ENCODE data around the gene RIPOR2.
A peak's percentile ranks its signal among the peaks of the same experiment; 100 is the strongest.
"Not testable (repeated sequence)": the region's sequence is repeated elsewhere in the genome, so short reads cannot be mapped to it uniquely, and the experiment has no call there.

Gene RIPOR2

GRCh38 chr6:24890471-24890870, 45.3 kb downstream of the RIPOR2 start:
- H3K27ac Mint-ChIP-seq (ENCODE audit: low read depth) = peak overlapping the region; percentile 84
- DNase-seq (ENCODE audit: low spot score in 2 of 2) (no peak), ATAC-seq (replicated peaks; ENCODE audit: extremely low read depth, poor library complexity, severe bottlenecking) (no peak)
- H3K4me1 Mint-ChIP-seq = peaks cover 85% of the 10 kb centered on the region
- peaks cover 38% of the 10 kb centered on the region for H3K36me3 Mint-ChIP-seq (ENCODE audit: insufficient read depth)
- no peaks in the 10 kb centered on the region for H3K27me3 Mint-ChIP-seq
- no peak overlapping the region for H3K4me3 Mint-ChIP-seq
- no peaks in the 10 kb centered on the region for H3K9me3 Mint-ChIP-seq

GRCh38 chr6:24888715-24889370, 46.9 kb downstream of the RIPOR2 start:
- H3K4me3 Mint-ChIP-seq = peak overlapping the region; percentile 11
- H3K36me3 Mint-ChIP-seq (ENCODE audit: insufficient read depth) = peaks cover 38% of the 10 kb centered on the region
- no peak overlapping the region for H3K27ac Mint-ChIP-seq (ENCODE audit: low read depth)
- ATAC-seq (replicated peaks; ENCODE audit: extremely low read depth, poor library complexity, severe bottlenecking) (no peak), DNase-seq (ENCODE audit: low spot score in 2 of 2) (no peak)
- peaks cover 86% of the 10 kb centered on the region for H3K4me1 Mint-ChIP-seq
- no peaks in the 10 kb centered on the region for H3K9me3 Mint-ChIP-seq
- no peaks in the 10 kb centered on the region for H3K27me3 Mint-ChIP-seq

GRCh38 chr6:24887545-24888140, 48.1 kb downstream of the RIPOR2 start:
- Mint-ChIP-seq H3K27ac (ENCODE audit: low read depth) (peak overlapping the region; percentile 38), H3K4me3 (peak overlapping the region; percentile 23), H3K36me3 (ENCODE audit: insufficient read depth) (peaks cover 43% of the 10 kb centered on the region), H3K9me3 (no peaks in the 10 kb centered on the region), H3K4me1 (peaks cover 86% of the 10 kb centered on the region), H3K27me3 (no peaks in the 10 kb centered on the region)
- DNase-seq (ENCODE audit: low spot score in 2 of 2) (no peak), ATAC-seq (replicated peaks; ENCODE audit: extremely low read depth, poor library complexity, severe bottlenecking) (no peak)

GRCh38 chr6:24883618-24884017, 52.1 kb downstream of the RIPOR2 start:
- Mint-ChIP-seq H3K27ac (ENCODE audit: low read depth) (peak overlapping the region; percentile 71), H3K27me3 (no peaks in the 10 kb centered on the region), H3K4me1 (peaks cover 89% of the 10 kb centered on the region), H3K36me3 (ENCODE audit: insufficient read depth) (peaks cover 65% of the 10 kb centered on the region), H3K9me3 (no peaks in the 10 kb centered on the region), H3K4me3 (peak overlapping the region; percentile 51)
- DNase-seq (ENCODE audit: low spot score in 2 of 2) = no peak
- peak; percentile 38 for ATAC-seq (replicated peaks; ENCODE audit: extremely low read depth, poor library complexity, severe bottlenecking)

GRCh38 chr6:24882835-24883555, 52.8 kb downstream of the RIPOR2 start:
- peaks cover 94% of the 10 kb centered on the region for H3K4me1 Mint-ChIP-seq
- DNase-seq (ENCODE audit: low spot score in 2 of 2) = no peak
- H3K9me3 Mint-ChIP-seq = no peaks in the 10 kb centered on the region
- H3K36me3 Mint-ChIP-seq (ENCODE audit: insufficient read depth) = peaks cover 68% of the 10 kb centered on the region
- no peak for ATAC-seq (replicated peaks; ENCODE audit: extremely low read depth, poor library complexity, severe bottlenecking)
- H3K4me3 Mint-ChIP-seq = peak overlapping the region; percentile 51
- H3K27ac Mint-ChIP-seq (ENCODE audit: low read depth) = peak overlapping the region; percentile 71
- H3K27me3 Mint-ChIP-seq = no peaks in the 10 kb centered on the region

GRCh38 chr6:24882295-24882694, 53.5 kb downstream of the RIPOR2 start:
- peak overlapping the region; percentile 51 for H3K4me3 Mint-ChIP-seq
- DNase-seq (ENCODE audit: low spot score in 2 of 2) = no peak
- peaks cover 94% of the 10 kb centered on the region for H3K4me1 Mint-ChIP-seq
- peaks cover 69% of the 10 kb centered on the region for H3K36me3 Mint-ChIP-seq (ENCODE audit: insufficient read depth)
- peaks cover 6% of the 10 kb centered on the region for H3K9me3 Mint-ChIP-seq
- H3K27me3 Mint-ChIP-seq = no peaks in the 10 kb centered on the region
- peak overlapping the region; percentile 88 for H3K27ac Mint-ChIP-seq (ENCODE audit: low read depth)
- no peak for ATAC-seq (replicated peaks; ENCODE audit: extremely low read depth, poor library complexity, severe bottlenecking)

GRCh38 chr6:24881376-24881775, 54.4 kb downstream of the RIPOR2 start:
- peaks cover 94% of the 10 kb centered on the region for H3K4me1 Mint-ChIP-seq
- no peak for ATAC-seq (replicated peaks; ENCODE audit: extremely low read depth, poor library complexity, severe bottlenecking)
- peaks cover 7% of the 10 kb centered on the region for H3K9me3 Mint-ChIP-seq
- no peaks in the 10 kb centered on the region for H3K27me3 Mint-ChIP-seq
- DNase-seq (ENCODE audit: low spot score in 2 of 2) = no peak
- H3K4me3 Mint-ChIP-seq = peak overlapping the region; percentile 14
- H3K36me3 Mint-ChIP-seq (ENCODE audit: insufficient read depth) = peaks cover 74% of the 10 kb centered on the region
- peak overlapping the region; percentile 88 for H3K27ac Mint-ChIP-seq (ENCODE audit: low read depth)

- no peaks in the 10 kb centered on the region for H3K27me3 Mint-ChIP-seq
- H3K27ac Mint-ChIP-seq (ENCODE audit: low read depth) = peak overlapping the region; percentile 88
- no peak for DNase-seq (ENCODE audit: low spot score in 2 of 2)
- H3K36me3 Mint-ChIP-seq (ENCODE audit: insufficient read depth) = peaks cover 74% of the 10 kb centered on the region
- H3K4me1 Mint-ChIP-seq = peaks cover 95% of the 10 kb centered on the region
- peaks cover 7% of the 10 kb centered on the region for H3K9me3 Mint-ChIP-seq
- H3K4me3 Mint-ChIP-seq = no peak overlapping the region
- ATAC-seq (replicated peaks; ENCODE audit: extremely low read depth, poor library complexity, severe bottlenecking) = no peak
Measured at GRCh38 chr6:24880451-24880850, 55.3 kb downstream of the RIPOR2 start.

- H3K27ac Mint-ChIP-seq (ENCODE audit: low read depth) = peak overlapping the region; percentile 88
- H3K36me3 Mint-ChIP-seq (ENCODE audit: insufficient read depth) = peaks cover 75% of the 10 kb centered on the region
- H3K4me3 Mint-ChIP-seq = peak overlapping the region; percentile 9
- DNase-seq (ENCODE audit: low spot score in 2 of 2) = no peak
- ATAC-seq (replicated peaks; ENCODE audit: extremely low read depth, poor library complexity, severe bottlenecking) = no peak
- H3K4me1 Mint-ChIP-seq = peaks cover 84% of the 10 kb centered on the region
- no peaks in the 10 kb centered on the region for H3K27me3 Mint-ChIP-seq
- peaks cover 7% of the 10 kb centered on the region for H3K9me3 Mint-ChIP-seq
Measured at GRCh38 chr6:24879351-24879750, 56.4 kb downstream of the RIPOR2 start.

- H3K27me3 Mint-ChIP-seq; DNase-seq (ENCODE audit: low spot score in 2 of 2); H3K9me3 Mint-ChIP-seq; ATAC-seq (replicated peaks; ENCODE audit: extremely low read depth, poor library complexity, severe bottlenecking): not testable (repeated sequence)
- Mint-ChIP-seq H3K36me3 (ENCODE audit: insufficient read depth) (peaks cover 81% of the 10 kb centered on the region), H3K4me3 (peak overlapping the region; percentile 40), H3K27ac (ENCODE audit: low read depth) (peak overlapping the region; percentile 88), H3K4me1 (peaks cover 76% of the 10 kb centered on the region)
Measured at GRCh38 chr6:24877747-24878146, 58.0 kb downstream of the RIPOR2 start.

- no peak for ATAC-seq (replicated peaks; ENCODE audit: extremely low read depth, poor library complexity, severe bottlenecking)
- H3K27ac Mint-ChIP-seq (ENCODE audit: low read depth) = peak overlapping the region; percentile 88
Measured at GRCh38 chr6:24876499-24877465, 59.0 kb downstream of the RIPOR2 start.

GRCh38 chr6:24875534-24875901, 60.2 kb downstream of the RIPOR2 start:
- Mint-ChIP-seq H3K4me3 (no peak overlapping the region), H3K27me3 (no peaks in the 10 kb centered on the region), H3K27ac (ENCODE audit: low read depth) (peak overlapping the region; percentile 88), H3K9me3 (peaks cover 7% of the 10 kb centered on the region), H3K36me3 (ENCODE audit: insufficient read depth) (peaks cover 80% of the 10 kb centered on the region), H3K4me1 (peaks cover 57% of the 10 kb centered on the region)
- no peak for ATAC-seq (replicated peaks; ENCODE audit: extremely low read depth, poor library complexity, severe bottlenecking)
- no peak for DNase-seq (ENCODE audit: low spot score in 2 of 2)

More at GRCh38 chr6:24876499-24877465, 59.0 kb downstream of the RIPOR2 start:
- H3K36me3 Mint-ChIP-seq (ENCODE audit: insufficient read depth) = peaks cover 80% of the 10 kb centered on the region
- DNase-seq (ENCODE audit: low spot score in 2 of 2) = no peak
- no peaks in the 10 kb centered on the region for H3K27me3 Mint-ChIP-seq
- H3K4me1 Mint-ChIP-seq = peaks cover 67% of the 10 kb centered on the region
- H3K4me3 Mint-ChIP-seq = no peak overlapping the region
- H3K9me3 Mint-ChIP-seq = peaks cover 7% of the 10 kb centered on the region

Data from central memory CD8-positive, alpha-beta T cell (primary cell).